Psoas muscle (tissue), 8 donors: ENCODE data around the gene CFB. TPM values are rescaled to one million over a fixed set of nuclear protein-coding genes. Genes with fewer than 3 reads are reported as not detected.
"Not testable (repeated sequence)": the region's sequence is repeated elsewhere in the genome, so short reads cannot be mapped to it uniquely, and the experiment has no call there.

Experiments used
- ATAC-seq, 4 donors: fragments of 200-7000 bp; cut with Tn5 transposase; one replicate each; pipeline ENCODE4 v1.9.1; 2020; ENCODE audit warnings: moderate library complexity in 3 of 4, mild to moderate bottlenecking in 2 of 4
- DNase-seq, 2 donors: peaks; one replicate each; pipeline ENCODE4 v3.0.0-alpha.2; 2020
- H3K27ac ChIP-seq: fragments of 200-600 bp; one replicate; pipeline ENCODE4 v1.8.0; 2022
- H3K27me3 ChIP-seq, 3 donors: fragments of 200-600 bp in 1 of 3; one replicate each; pipeline versions ENCODE4 v1.6.1 to v1.8.0; 2013 to 2022; ENCODE audit warnings: low read length in 2 of 3, mild to moderate bottlenecking in 2 of 3, moderate library complexity in 1 of 3; ENCODE audit not compliant: insufficient read depth in 3 of 3
- H3K36me3 ChIP-seq, 2 donors: fragments of 200-600 bp in 1 of 2; one replicate each; pipeline versions ENCODE4 v1.6.1 to v1.8.0; 2013 to 2022; ENCODE audit warnings: low read depth in 1 of 2, mild to moderate bottlenecking in 1 of 2, moderate library complexity in 1 of 2; ENCODE audit not compliant: insufficient read depth in 1 of 2
- H3K4me1 ChIP-seq: fragments of 200-600 bp; one replicate; pipeline ENCODE4 v1.8.0; 2022
- H3K4me3 ChIP-seq: fragments of 200-600 bp; one replicate; pipeline ENCODE4 v1.8.0; 2022; ENCODE audit warnings: mild to moderate bottlenecking
- H3K9me3 ChIP-seq: fragments of 200-600 bp; one replicate; pipeline ENCODE4 v1.8.0; 2022
- WGBS, 3 donors: extraction: QIAGEN DNeasy Blood & Tissue Kit; methylation state at CpG; one replicate each; pipeline versions ENCODE4 v1.1.6 to v1.1.7; 2013; 5-methylcytosine and 5-hydroxymethylcytosine counted together
- intact Hi-C, 2 donors: fragments of 100-400 bp; cut with DNase I; formaldehyde crosslinking; loops; one replicate each; pipeline versions ENCODE4 v1.11.0 to v1.14.2; 2022
- polyA plus RNA-seq, 3 donors: library from polyadenylated mRNA; stranded (reverse); fragments of 200-250 nt; gene quantifications; one replicate each; pipeline ENCODE4 v1.2.3, GENCODE V29; 2013
- total RNA-seq, 4 donors: library from RNA; stranded (reverse); fragmentation: NEBNext Ultra II Directional in 2 of 4; extraction: Animal tissue kit (Norgen Biotek cat#: 25700) in 2 of 4; gene quantifications; one replicate each; pipeline versions ENCODE4 v1.2.1 to v1.2.4, GENCODE V29; 2021 to 2023
- donor health status: healthy with polysubstance abuse.
- donor health status: DM: no; HTN: no; CAD: no; lungs with moderate emphysema.
- donor health status: Bipolar disorder and iron deficiency.
- donor health status: healthy.
- donor health status: DM: yes; HTN: yes; CAD: no.
- donor health status: DM: no; HTN: no; CAD: no.
- donor health status: DM: no; HTN: no; CAD: no.
- donor health status: DM: yes; HTN: yes; CAD: no.

The CFB gene
- total and polyA plus RNA-seq, 7 donors, result 1.6 to 5.8 (median 2.5) TPM

DNA sequence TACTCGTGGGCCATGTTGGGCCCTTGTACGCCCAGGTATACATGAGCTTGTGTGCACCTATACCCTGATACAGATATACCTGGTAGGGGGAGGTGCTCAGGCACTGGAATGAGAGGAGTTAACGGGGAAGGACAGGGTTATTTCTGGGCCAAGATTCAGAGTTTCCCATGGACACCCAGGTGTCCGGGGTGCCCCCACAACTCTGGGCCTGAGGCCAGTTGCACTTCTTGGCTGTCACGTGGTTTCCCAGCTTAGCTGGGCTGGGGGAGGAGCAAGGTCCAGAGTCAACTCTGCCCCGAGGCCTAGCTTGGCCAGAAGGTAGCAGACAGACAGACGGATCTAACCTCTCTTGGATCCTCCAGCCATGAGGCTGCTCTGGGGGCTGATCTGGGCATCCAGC is 35.8 kb downstream of the CFB start, which contains the start of gene C4A:
Gene C4A, plus strand, starts transcription at position 314 of the 400 bp plus-strand sequence. Its CDS starts 51 bp downstream, at position 365.
- no CpG with 5 or more reads among the region's 7 CpGs for WGBS, 3 donors
- H3K4me3 ChIP-seq, H3K4me1 ChIP-seq, H3K27ac ChIP-seq, DNase-seq, H3K9me3 ChIP-seq, H3K27me3 ChIP-seq, intact Hi-C loops: not testable (repeated sequence)
- H3K36me3 ChIP-seq, result peaks cover 0 to 13% of the 10 kb centered on the region in 2 donors
- peak; percentile 39 to 48 (median 43) for ATAC-seq

DNA sequence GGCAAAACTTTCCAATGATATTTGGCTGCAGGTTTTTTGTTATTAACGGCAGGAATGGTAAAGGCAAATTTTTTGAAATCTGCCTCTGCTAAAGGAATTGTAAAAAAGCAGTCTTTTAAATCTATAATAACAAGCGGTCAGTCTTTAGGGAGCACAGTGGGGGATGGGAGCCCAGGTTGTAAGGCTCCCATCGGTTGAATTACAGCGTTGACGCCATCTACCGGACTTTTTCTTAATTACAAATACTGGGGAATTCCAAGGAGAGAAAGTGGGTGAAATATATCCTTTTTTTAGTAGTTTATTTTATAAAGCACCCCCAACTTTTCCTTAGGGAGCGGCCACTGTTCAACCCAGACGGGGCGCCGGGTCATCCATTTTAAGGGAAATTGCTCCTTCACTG is 43.5 kb downstream of the CFB start:
- WGBS, 3 donors, result no CpG with 5 or more reads among the region's 10 CpGs
- H3K27me3 ChIP-seq, ATAC-seq, H3K27ac ChIP-seq, H3K4me1 ChIP-seq, intact Hi-C loops, H3K4me3 ChIP-seq, DNase-seq, H3K36me3 ChIP-seq, H3K9me3 ChIP-seq: not testable (repeated sequence)

DNA sequence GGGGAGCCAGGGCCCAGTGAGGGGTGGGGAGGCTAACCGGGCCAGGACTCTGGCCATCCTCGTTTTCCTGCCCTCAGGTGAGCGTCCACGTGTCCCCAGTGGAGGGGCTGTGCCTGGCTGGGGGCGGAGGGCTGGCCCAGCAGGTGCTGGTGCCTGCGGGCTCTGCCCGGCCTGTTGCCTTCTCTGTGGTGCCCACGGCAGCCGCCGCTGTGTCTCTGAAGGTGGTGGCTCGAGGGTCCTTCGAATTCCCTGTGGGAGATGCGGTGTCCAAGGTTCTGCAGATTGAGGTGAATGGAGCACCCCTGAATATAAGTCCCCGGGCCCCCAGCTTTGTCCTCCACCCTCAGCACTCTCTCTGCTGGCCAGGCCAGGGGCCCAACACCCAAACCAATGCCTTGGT is 48.5 kb downstream of the CFB start:
- DNase-seq, result not testable (repeated sequence)

DNA sequence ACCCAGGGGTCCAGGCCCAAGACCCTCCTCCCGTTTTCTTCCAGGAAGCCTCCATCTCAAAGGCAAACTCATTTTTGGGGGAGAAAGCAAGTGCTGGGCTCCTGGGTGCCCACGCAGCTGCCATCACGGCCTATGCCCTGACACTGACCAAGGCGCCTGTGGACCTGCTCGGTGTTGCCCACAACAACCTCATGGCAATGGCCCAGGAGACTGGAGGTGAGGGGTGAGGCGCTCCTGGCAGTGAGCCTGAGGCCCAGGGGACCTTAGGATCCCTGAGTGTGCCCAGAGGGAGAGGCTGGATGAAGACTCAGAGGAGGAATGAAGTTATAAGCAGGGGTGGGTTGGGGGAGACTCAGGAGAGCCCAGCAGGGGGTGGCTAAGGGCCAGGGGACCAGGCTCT is 50.5 kb downstream of the CFB start:
- peak in 1 of 2 donors; percentile 40 for DNase-seq
- H3K36me3 ChIP-seq, H3K27ac ChIP-seq, intact Hi-C loops, H3K27me3 ChIP-seq, H3K4me3 ChIP-seq, ATAC-seq, H3K4me1 ChIP-seq, H3K9me3 ChIP-seq: not testable (repeated sequence)
- WGBS, 3 donors, result 92 to 94% (median 94%) methylated on average over 5 to 6 of the region's 6 CpGs

More for the DNA sequence above, 48.5 kb downstream of the CFB start:
- ATAC-seq, intact Hi-C loops, H3K36me3 ChIP-seq, H3K4me1 ChIP-seq, H3K9me3 ChIP-seq, H3K4me3 ChIP-seq, H3K27ac ChIP-seq, H3K27me3 ChIP-seq: not testable (repeated sequence)
- WGBS, 3 donors, result 93 to 97% (median 95%) methylated on average over 5 to 9 of the region's 14 CpGs

Other genes starting within 250 kb of the CFB start
Only the 30 nearest of the 37 such genes appear.
- gene LY6G6C, start 224.3 kb upstream of the CFB start, total RNA-seq, result not detected
- not detected for gene LY6G6C, start 224.3 kb upstream of the CFB start, polyA plus RNA-seq
- gene MPIG6B, start 222.7 kb upstream of the CFB start, total RNA-seq, result under 1 TPM; 0.10 to 0.37 (median 0.22) TPM
- under 1 TPM in 1 of 3 donors, not detected in 2; 0.04 TPM for gene MPIG6B, start 222.7 kb upstream of the CFB start, polyA plus RNA-seq
- 10 to 100 TPM in 2 of 4 donors, 1 to 10 TPM in 2; 8.4 to 16.2 (median 10.2) TPM for gene DDAH2, start 216.8 kb upstream of the CFB start, total RNA-seq
- 10 to 100 TPM in 2 of 3 donors, 1 to 10 TPM in 1; 6.3 to 13.8 (median 11.3) TPM for gene DDAH2, start 216.8 kb upstream of the CFB start, polyA plus RNA-seq
- 10 to 100 TPM; 29.1 to 51.2 (median 41.9) TPM for gene CLIC1, start 209.6 kb upstream of the CFB start, total RNA-seq
- 10 to 100 TPM; 20.6 to 85.9 (median 35.1) TPM for gene CLIC1, start 209.6 kb upstream of the CFB start, polyA plus RNA-seq
- 1 to 10 TPM; 1.7 to 3.0 (median 1.8) TPM for gene MSH5, start 206.1 kb upstream of the CFB start, total RNA-seq
- 1 to 10 TPM; 1.4 to 2.7 (median 1.7) TPM for gene MSH5, start 206.1 kb upstream of the CFB start, polyA plus RNA-seq
- under 1 TPM in 1 of 4 donors, not detected in 3; 0.59 TPM for gene SAPCD1, start 183.4 kb upstream of the CFB start, total RNA-seq
- gene SAPCD1, start 183.4 kb upstream of the CFB start, polyA plus RNA-seq, result under 1 TPM; 0.13 to 0.78 (median 0.23) TPM
- gene VWA7, start 168.8 kb upstream of the CFB start, total RNA-seq, result 1 to 10 TPM; 5.2 to 8.0 (median 7.5) TPM
- 1 to 10 TPM in 2 of 3 donors, under 1 TPM in 1; 0.76 to 3.5 (median 1.8) TPM for gene VWA7, start 168.8 kb upstream of the CFB start, polyA plus RNA-seq
- gene VARS1, start 150.3 kb upstream of the CFB start, total RNA-seq, result 100 to 1,000 TPM in 1 of 4 donors, 10 to 100 TPM in 3; 53.2 to 108 (median 76.1) TPM
- 10 to 100 TPM; 43.9 to 70.4 (median 57.4) TPM for gene VARS1, start 150.3 kb upstream of the CFB start, polyA plus RNA-seq
- 10 to 100 TPM; 19.5 to 42.9 (median 28.7) TPM for gene LSM2, start 139.1 kb upstream of the CFB start, total RNA-seq
- 10 to 100 TPM; 35.3 to 92.1 (median 44.2) TPM for gene LSM2, start 139.1 kb upstream of the CFB start, polyA plus RNA-seq
- 1 to 10 TPM; 2.5 to 6.2 (median 4.4) TPM for gene HSPA1L, start 130.8 kb upstream of the CFB start, total RNA-seq
- gene HSPA1L, start 130.8 kb upstream of the CFB start, polyA plus RNA-seq, result 10 to 100 TPM in 1 of 3 donors, 1 to 10 TPM in 1, under 1 TPM in 1; 0.86 to 23.1 (median 3.3) TPM
- 100 to 1,000 TPM; 241 to 940 (median 407) TPM for gene HSPA1A, start 130.6 kb upstream of the CFB start, total RNA-seq
- gene HSPA1A, start 130.6 kb upstream of the CFB start, polyA plus RNA-seq, result 100 to 1,000 TPM in 2 of 3 donors, 10 to 100 TPM in 1; 37.1 to 319 (median 203) TPM
- gene HSPA1B, start 118.4 kb upstream of the CFB start, total RNA-seq, result 100 to 1,000 TPM; 199 to 721 (median 347) TPM
- gene HSPA1B, start 118.4 kb upstream of the CFB start, polyA plus RNA-seq, result 100 to 1,000 TPM in 2 of 3 donors, 10 to 100 TPM in 1; 19.4 to 148 (median 104) TPM
- gene NEU1, start 83.3 kb upstream of the CFB start, total RNA-seq, result 10 to 100 TPM; 14.2 to 20.6 (median 18.6) TPM
- 10 to 100 TPM; 25.2 to 39.8 (median 29.4) TPM for gene NEU1, start 83.3 kb upstream of the CFB start, polyA plus RNA-seq
- gene SLC44A4, start 67.1 kb upstream of the CFB start, total RNA-seq, result under 1 TPM in 2 of 4 donors, not detected in 2; 0.23 to 0.24 TPM
- gene SLC44A4, start 67.1 kb upstream of the CFB start, polyA plus RNA-seq, result under 1 TPM; 0.03 to 0.14 (median 0.08) TPM
- 10 to 100 TPM in 1 of 4 donors, 1 to 10 TPM in 3; 6.8 to 14.2 (median 7.7) TPM for gene EHMT2, start 48.4 kb upstream of the CFB start, total RNA-seq
- 10 to 100 TPM in 2 of 3 donors, 1 to 10 TPM in 1; 8.4 to 20.8 (median 13.4) TPM for gene EHMT2, start 48.4 kb upstream of the CFB start, polyA plus RNA-seq
- gene ZBTB12, start 44.0 kb upstream of the CFB start, total RNA-seq, result 1 to 10 TPM; 1.1 to 2.6 (median 1.8) TPM
- 1 to 10 TPM; 2.2 to 4.6 (median 2.9) TPM for gene ZBTB12, start 44.0 kb upstream of the CFB start, polyA plus RNA-seq
- gene C2, start 18.4 kb upstream of the CFB start, total RNA-seq, result 1 to 10 TPM; 1.5 to 5.5 (median 3.5) TPM
- 1 to 10 TPM in 1 of 3 donors, under 1 TPM in 2; 0.77 to 1.2 (median 0.99) TPM for gene C2, start 18.4 kb upstream of the CFB start, polyA plus RNA-seq
- gene NELFE, start 12.9 kb downstream of the CFB start, total RNA-seq, result 10 to 100 TPM; 47.2 to 52.3 (median 48.7) TPM
- gene NELFE, start 12.9 kb downstream of the CFB start, polyA plus RNA-seq, result 10 to 100 TPM; 44.3 to 86.9 (median 85.4) TPM
- 10 to 100 TPM; 27.9 to 31.0 (median 29.2) TPM for gene SKIC2, start 13.1 kb downstream of the CFB start, total RNA-seq
- gene SKIC2, start 13.1 kb downstream of the CFB start, polyA plus RNA-seq, result 10 to 100 TPM; 26.9 to 36.6 (median 31.8) TPM
- gene DXO, start 26.0 kb downstream of the CFB start, total RNA-seq, result 10 to 100 TPM in 2 of 4 donors, 1 to 10 TPM in 2; 7.4 to 12.9 (median 9.9) TPM
- gene DXO, start 26.0 kb downstream of the CFB start, polyA plus RNA-seq, result 10 to 100 TPM in 1 of 3 donors, 1 to 10 TPM in 2; 8.0 to 20.6 (median 9.2) TPM
- gene C4A, start 36.0 kb downstream of the CFB start, total RNA-seq, result 10 to 100 TPM in 3 of 4 donors, 1 to 10 TPM in 1; 5.6 to 13.2 (median 10.9) TPM
- gene C4A, start 36.0 kb downstream of the CFB start, polyA plus RNA-seq, result 1 to 10 TPM; 3.0 to 3.2 (median 3.1) TPM
- 10 to 100 TPM in 1 of 4 donors, 1 to 10 TPM in 3; 5.6 to 12.6 (median 9.4) TPM for gene C4B, start 68.7 kb downstream of the CFB start, total RNA-seq
- 1 to 10 TPM; 2.6 to 3.3 (median 2.7) TPM for gene C4B, start 68.7 kb downstream of the CFB start, polyA plus RNA-seq
- 1 to 10 TPM in 1 of 4 donors, under 1 TPM in 1, not detected in 2; 0.19 to 9.9 TPM for gene CYP21A2, start 92.3 kb downstream of the CFB start, total RNA-seq
- gene CYP21A2, start 92.3 kb downstream of the CFB start, polyA plus RNA-seq, result under 1 TPM in 2 of 3 donors, not detected in 1; 0.05 to 0.10 TPM
- gene TNXB, start 163.2 kb downstream of the CFB start, total RNA-seq, result 10 to 100 TPM; 14.5 to 26.1 (median 23.9) TPM
- gene TNXB, start 163.2 kb downstream of the CFB start, polyA plus RNA-seq, result 10 to 100 TPM in 1 of 3 donors, 1 to 10 TPM in 2; 7.0 to 13.6 (median 9.1) TPM
- gene ATF6B, start 182.2 kb downstream of the CFB start, total RNA-seq, result 10 to 100 TPM; 17.2 to 23.8 (median 19.9) TPM
- gene ATF6B, start 182.2 kb downstream of the CFB start, polyA plus RNA-seq, result 10 to 100 TPM; 13.0 to 35.2 (median 15.1) TPM
- 1 to 10 TPM; 2.1 to 4.3 (median 4.1) TPM for gene FKBPL, start 184.2 kb downstream of the CFB start, total RNA-seq
- gene FKBPL, start 184.2 kb downstream of the CFB start, polyA plus RNA-seq, result 10 to 100 TPM in 1 of 3 donors, 1 to 10 TPM in 2; 8.2 to 12.2 (median 9.9) TPM
- gene PRRT1, start 205.8 kb downstream of the CFB start, total RNA-seq, result under 1 TPM; 0.08 to 0.51 (median 0.16) TPM
- gene PRRT1, start 205.8 kb downstream of the CFB start, polyA plus RNA-seq, result under 1 TPM; 0.22 to 0.28 (median 0.26) TPM
- 10 to 100 TPM; 11.3 to 15.1 (median 14.0) TPM for gene PPT2, start 208.0 kb downstream of the CFB start, total RNA-seq
- gene PPT2, start 208.0 kb downstream of the CFB start, polyA plus RNA-seq, result 10 to 100 TPM; 12.5 to 28.3 (median 18.0) TPM
- gene EGFL8, start 218.5 kb downstream of the CFB start, total RNA-seq, result 1 to 10 TPM; 2.0 to 7.0 (median 3.7) TPM
- gene EGFL8, start 218.5 kb downstream of the CFB start, polyA plus RNA-seq, result 1 to 10 TPM; 2.1 to 4.0 (median 3.6) TPM
- 10 to 100 TPM; 36.8 to 59.8 (median 47.7) TPM for gene AGPAT1, start 230.0 kb downstream of the CFB start, total RNA-seq
- gene AGPAT1, start 230.0 kb downstream of the CFB start, polyA plus RNA-seq, result 10 to 100 TPM; 35.0 to 77.8 (median 38.0) TPM